ENCODE results near the gene THSD8. TPM values are rescaled to one million over a fixed set of nuclear protein-coding genes. Genes with fewer than 3 reads are reported as not detected.

The THSD8 gene
- total RNA-seq, 4 donors from 2014 or later, result 1.3 TPM; not detected in 3

DNA sequence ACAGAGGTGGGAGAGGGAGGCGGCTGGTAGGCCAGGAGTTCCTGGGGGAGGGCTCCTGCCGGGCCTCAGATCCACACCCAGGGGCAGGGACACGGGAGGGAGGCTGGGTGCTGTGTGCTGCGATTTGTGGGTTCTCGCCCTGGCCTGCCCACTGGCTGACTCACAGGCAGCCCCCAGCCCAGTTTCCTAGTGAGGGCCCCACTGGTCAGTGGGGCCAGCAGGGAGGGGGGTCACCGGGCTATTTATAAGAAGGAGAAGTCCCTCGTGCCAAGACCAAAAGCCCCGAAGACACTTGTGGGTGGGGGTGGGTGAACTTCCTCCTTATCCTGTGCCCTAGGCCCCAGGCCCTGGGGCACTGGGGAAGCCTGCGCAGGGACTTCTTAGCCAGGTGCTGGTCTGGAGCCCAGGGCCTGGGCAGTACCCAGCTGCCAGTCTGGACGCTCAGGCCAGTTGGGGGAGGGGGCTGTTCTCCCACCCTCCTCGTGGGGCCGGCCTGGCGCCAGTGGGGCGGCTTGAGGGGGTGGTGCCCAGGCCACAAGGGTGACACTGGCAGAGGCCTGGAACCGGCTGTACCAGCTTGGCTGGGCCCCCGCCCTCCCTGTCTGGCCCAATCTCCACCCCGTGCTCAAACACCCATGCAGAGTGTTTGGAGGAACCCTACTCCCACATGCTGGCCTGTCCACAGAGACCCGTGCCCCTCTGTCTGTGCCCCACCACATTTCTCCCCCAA lies 15.6 kb upstream of the THSD8 start:
- TF ChIP-seq, protein P1, sequence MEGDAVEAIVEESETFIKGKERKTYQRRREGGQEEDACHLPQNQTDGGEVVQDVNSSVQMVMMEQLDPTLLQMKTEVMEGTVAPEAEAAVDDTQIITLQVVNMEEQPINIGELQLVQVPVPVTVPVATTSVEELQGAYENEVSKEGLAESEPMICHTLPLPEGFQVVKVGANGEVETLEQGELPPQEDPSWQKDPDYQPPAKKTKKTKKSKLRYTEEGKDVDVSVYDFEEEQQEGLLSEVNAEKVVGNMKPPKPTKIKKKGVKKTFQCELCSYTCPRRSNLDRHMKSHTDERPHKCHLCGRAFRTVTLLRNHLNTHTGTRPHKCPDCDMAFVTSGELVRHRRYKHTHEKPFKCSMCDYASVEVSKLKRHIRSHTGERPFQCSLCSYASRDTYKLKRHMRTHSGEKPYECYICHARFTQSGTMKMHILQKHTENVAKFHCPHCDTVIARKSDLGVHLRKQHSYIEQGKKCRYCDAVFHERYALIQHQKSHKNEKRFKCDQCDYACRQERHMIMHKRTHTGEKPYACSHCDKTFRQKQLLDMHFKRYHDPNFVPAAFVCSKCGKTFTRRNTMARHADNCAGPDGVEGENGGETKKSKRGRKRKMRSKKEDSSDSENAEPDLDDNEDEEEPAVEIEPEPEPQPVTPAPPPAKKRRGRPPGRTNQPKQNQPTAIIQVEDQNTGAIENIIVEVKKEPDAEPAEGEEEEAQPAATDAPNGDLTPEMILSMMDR (IDR thresholded peaks at IDR 0.05; ENCODE audit: low read depth), result no peak

DNA sequence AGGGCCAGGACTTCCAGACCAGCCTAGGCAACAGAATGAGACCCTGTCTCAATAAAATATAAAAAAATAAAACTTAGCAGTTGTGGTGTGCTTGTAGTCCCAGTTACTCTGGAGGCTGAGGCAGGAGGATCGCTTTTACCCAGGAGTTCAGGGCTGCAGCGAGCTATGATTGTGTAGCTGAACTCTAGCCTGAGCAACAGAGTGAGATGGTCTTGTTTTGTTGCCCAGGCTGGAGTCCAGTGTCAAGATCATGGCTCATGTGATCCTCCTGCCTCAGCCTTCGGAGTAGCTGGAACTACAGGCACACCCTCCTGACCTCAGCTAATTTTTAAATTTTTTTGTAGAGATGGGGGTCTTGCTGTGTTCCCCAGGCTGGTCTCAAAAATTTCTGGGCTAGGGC lies 14.9 kb upstream of the THSD8 start:
- TF ChIP-seq, protein P1 (IDR thresholded peaks at IDR 0.05; ENCODE audit: low read depth), result no peak

DNA sequence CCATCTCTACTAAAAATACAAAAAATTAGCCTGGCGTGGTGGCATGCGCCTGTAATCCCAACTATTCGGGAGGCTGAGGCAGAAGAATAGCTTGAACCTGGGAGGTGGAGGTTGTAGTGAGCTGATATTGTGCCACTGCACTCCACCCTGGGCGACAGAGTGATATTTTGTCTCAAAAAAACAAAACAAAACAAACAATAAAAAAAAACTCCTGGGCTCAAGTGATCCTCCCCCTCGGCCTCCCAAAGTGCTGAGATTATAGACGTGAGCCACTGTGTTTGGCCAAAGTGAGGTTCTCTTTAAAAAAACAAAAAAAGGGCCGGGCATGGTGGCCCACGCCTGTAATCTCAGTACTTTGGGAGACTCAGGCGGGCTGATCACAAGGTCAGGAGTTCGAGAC lies 14.4 kb upstream of the THSD8 start:
- TF ChIP-seq, protein P1 (IDR thresholded peaks at IDR 0.05; ENCODE audit: low read depth), result no peak

DNA sequence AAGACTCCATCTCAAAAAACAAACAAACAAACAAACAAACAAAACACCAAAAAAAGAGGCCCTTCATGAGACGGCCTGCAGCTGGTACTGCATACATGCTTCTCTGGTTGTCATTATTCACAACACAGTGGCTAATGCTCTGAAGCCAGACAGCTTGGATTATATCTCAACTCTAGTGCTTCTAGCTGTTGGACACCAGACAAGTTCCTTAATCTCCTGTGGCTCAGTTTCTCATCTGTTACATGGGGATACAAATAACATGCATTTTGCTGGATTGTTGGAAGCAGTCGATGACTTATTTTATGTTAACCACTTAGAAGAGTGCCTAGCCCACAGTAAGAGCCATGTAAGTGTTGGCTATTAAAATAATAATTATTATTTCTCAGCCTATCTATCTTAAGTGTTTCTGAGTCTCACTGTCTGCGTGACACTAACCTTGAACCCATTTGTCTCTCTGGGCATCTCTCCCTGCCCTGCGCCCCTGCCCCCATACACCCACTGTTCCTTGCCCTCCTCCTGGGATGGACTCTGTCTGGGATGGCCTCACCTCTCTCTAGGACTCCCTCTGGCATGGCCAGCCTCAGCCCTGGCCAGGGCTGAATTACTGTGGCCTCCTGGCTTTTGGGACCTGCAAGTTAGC lies 13.7 kb upstream of the THSD8 start:
- TF ChIP-seq, protein P1 (IDR thresholded peaks at IDR 0.05; ENCODE audit: low read depth), result no peak

DNA sequence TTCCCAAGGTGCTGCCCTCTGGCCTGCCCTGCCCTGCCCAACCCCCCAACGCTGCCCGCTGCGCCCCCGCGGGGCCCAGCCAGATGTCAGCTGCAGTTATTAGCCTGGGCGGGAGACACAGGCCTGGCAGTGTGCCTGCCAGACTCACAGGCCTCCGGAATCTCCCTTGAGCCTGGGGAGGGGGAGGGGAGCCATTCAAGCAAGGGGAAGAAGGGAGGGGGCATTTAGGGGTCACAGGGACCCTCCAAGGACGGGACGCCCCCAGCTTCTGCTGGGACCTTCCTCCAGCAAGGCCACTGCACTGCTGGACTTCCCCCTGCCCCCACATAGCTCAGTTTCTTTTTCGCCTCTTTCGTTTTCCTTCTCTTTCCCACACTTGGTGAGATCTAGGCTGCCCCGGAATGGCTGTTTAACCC lies 13.2 kb upstream of the THSD8 start:
- TF ChIP-seq, protein P1 (IDR thresholded peaks at IDR 0.05; ENCODE audit: low read depth), result no peak

DNA sequence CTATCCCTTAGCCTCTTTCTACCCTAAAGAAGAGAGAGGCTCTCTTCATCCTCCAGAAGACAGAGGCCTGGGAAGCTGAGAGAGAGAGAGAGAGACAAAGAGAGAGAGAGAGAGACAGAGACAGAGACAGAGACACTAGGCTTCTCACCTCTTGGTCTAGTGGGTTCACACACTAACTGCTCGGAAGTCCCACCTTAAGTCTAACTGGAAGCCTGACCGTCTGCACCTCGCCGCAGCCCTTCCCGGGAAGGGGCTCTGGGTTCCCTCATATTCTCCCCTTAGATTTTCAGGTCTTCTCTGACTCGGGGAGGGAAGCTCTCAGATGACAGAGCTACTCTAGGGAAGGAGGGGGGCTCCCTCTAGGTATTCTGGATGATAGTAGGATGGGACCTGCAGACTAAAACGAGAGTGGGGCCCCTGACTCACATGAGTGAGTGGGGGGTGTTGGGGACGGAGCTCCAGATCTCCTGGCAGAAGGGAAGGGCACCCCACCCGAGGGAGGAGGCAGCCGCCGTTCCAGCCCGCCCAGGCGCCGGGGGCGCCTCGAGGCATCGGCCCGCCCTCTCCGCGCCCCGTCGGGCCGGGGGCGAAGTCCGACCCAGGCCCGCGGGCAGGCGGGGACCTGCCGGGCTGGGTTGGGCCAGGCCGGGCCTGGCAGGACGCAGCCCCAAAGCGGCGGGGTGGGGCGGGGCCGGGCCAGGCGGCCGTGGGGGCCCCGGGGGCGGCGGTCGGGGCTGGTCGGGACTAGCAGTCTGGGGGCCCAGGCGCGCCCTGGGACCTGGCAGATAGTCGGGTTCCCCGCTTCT lies 12.6 kb upstream of the THSD8 start:
- TF ChIP-seq, protein P1 (IDR thresholded peaks at IDR 0.05; ENCODE audit: low read depth), result no peak

All from subcutaneous adipose tissue (tissue), 4 donors.